IPS DF 4.7 (cell line): ENCODE measurements around the gene LAMC3.
"Not testable (repeated sequence)": the region's sequence is repeated elsewhere in the genome, so short reads cannot be mapped to it uniquely, and the experiment has no call there.

Experiments used
- DNase-seq: peaks from one replicate; pipeline ENCODE4 v3.0.0-alpha.2; 2013; ENCODE audit warnings: low spot score; ENCODE audit errors: extremely low read depth

Gene LAMC3

GRCh38 chr9:131096269-131097125 lies 87.5 kb downstream of the LAMC3 start, which contains the start of gene AIF1L:
Gene AIF1L, plus strand, starts transcription at chr9:131096531. Its CDS starts 99 bp downstream, at chr9:131096630.
- no peak for DNase-seq

- no peak for DNase-seq
Measured at GRCh38 chr9:131097126-131097947, 88.4 kb downstream of the LAMC3 start.

- DNase-seq: no peak
Measured at GRCh38 chr9:131097948-131098278, 88.9 kb downstream of the LAMC3 start.

GRCh38 chr9:131098391-131099101 lies 89.6 kb downstream of the LAMC3 start:
- no peak for DNase-seq

GRCh38 chr9:131099102-131099606 lies 90.2 kb downstream of the LAMC3 start:
- no peak for DNase-seq

GRCh38 chr9:131099845-131100244 lies 90.9 kb downstream of the LAMC3 start:
- not testable (repeated sequence) for DNase-seq

GRCh38 chr9:131100445-131100844 lies 91.5 kb downstream of the LAMC3 start:
- no peak for DNase-seq

- no peak for DNase-seq
Measured at GRCh38 chr9:131101207-131101964, 92.4 kb downstream of the LAMC3 start.

GRCh38 chr9:131103024-131103423 lies 94.0 kb downstream of the LAMC3 start:
- DNase-seq: no peak

- DNase-seq: no peak
Measured at GRCh38 chr9:131103535-131103934, 94.6 kb downstream of the LAMC3 start.

GRCh38 chr9:131104016-131104740 lies 95.2 kb downstream of the LAMC3 start:
- no peak for DNase-seq

- no peak for DNase-seq
Measured at GRCh38 chr9:131105952-131106351, 97.0 kb downstream of the LAMC3 start.

GRCh38 chr9:131107760-131108159 lies 98.8 kb downstream of the LAMC3 start:
- no peak for DNase-seq

- DNase-seq: no peak
Measured at GRCh38 chr9:131111186-131111853, 102.3 kb downstream of the LAMC3 start.

GRCh38 chr9:131111854-131112311 lies 102.9 kb downstream of the LAMC3 start:
- no peak for DNase-seq

GRCh38 chr9:131112374-131113154 lies 103.6 kb downstream of the LAMC3 start:
- DNase-seq: no peak

GRCh38 chr9:131113655-131114054 lies 104.7 kb downstream of the LAMC3 start:
- DNase-seq: no peak

GRCh38 chr9:131114084-131114535 lies 105.1 kb downstream of the LAMC3 start:
- DNase-seq: no peak

- not testable (repeated sequence) for DNase-seq
Measured at GRCh38 chr9:131115360-131115742, 106.4 kb downstream of the LAMC3 start.
